A673 (cell line): ENCODE measurements around the gene N4BP2. TPM values are rescaled to one million over a fixed set of nuclear protein-coding genes. Genes with fewer than 3 reads are reported as not detected.

ENCODE experiments used
- BruUV-seq: library from RNA; stranded (reverse); fragments of 400-500 nt; replicated peaks from 2 replicates; lab custom pipeline; 2021; lab: Mats Ljungman, UMichigan
- CTCF ChIA-PET: fragments of 300-600 bp; sonication (Branson Sonifier 250); formaldehyde crosslinking; loops from one replicate; lab custom pipeline; 2022; ENCODE audit warnings: antibody characterized with exemption; lab: Charles Lee
- POLR2A ChIA-PET: fragments of 300-600 bp; sonication (Branson Sonifier 250); formaldehyde crosslinking; loops from one replicate; lab custom pipeline; 2022; ENCODE audit warnings: antibody characterized with exemption; ENCODE audit not compliant: low non-redundant PET; lab: Charles Lee
- DNase-seq: peaks from one replicate; pipeline ENCODE4 v3.0.0-alpha.2; 2015; ENCODE audit warnings: low spot score
- H3K27ac ChIP-seq: fragments of 200-600 bp; sonication (generic); 2 replicates; pipeline ENCODE4 v1.5.1; 2016; ENCODE audit warnings: mixed run types, low read depth, mild to moderate bottlenecking, mixed read lengths, antibody characterized with exemption, low read length; ENCODE audit not compliant: poor library complexity, severe bottlenecking
- H3K27me3 ChIP-seq: fragments of 200-600 bp; sonication (generic); replicated peaks from 2 replicates; pipeline ENCODE4 v1.6.1; 2017; ENCODE audit warnings: mixed run types, low read depth, mild to moderate bottlenecking, mixed read lengths, antibody characterized with exemption, low read length; ENCODE audit not compliant: insufficient read depth, poor library complexity
- H3K36me3 ChIP-seq: fragments of 200-600 bp; sonication (generic); 2 replicates; pipeline ENCODE4 v1.6.1; 2016; ENCODE audit warnings: mixed run types, mild to moderate bottlenecking, mixed read lengths, antibody characterized with exemption, low read length; ENCODE audit not compliant: insufficient read depth, poor library complexity, severe bottlenecking
- H3K4me1 ChIP-seq: fragments of 200-600 bp; sonication (generic); 2 replicates; pipeline ENCODE4 v1.6.1; 2017; ENCODE audit warnings: mixed run types, mild to moderate bottlenecking, mixed read lengths, antibody characterized with exemption, low read length; ENCODE audit not compliant: insufficient read depth, poor library complexity, severe bottlenecking
- H3K4me3 ChIP-seq: fragments of 200-600 bp; sonication (generic); 2 replicates; pipeline ENCODE4 v1.5.1; 2016; ENCODE audit warnings: low read depth, mixed run types, mild to moderate bottlenecking, mixed read lengths, low read length; ENCODE audit not compliant: poor library complexity, severe bottlenecking
- H3K9me3 ChIP-seq: fragments of 200-600 bp; sonication (generic); 2 replicates; pipeline ENCODE4 v1.6.1; 2016; ENCODE audit warnings: mixed run types, low read depth, mild to moderate bottlenecking, mixed read lengths, antibody characterized with exemption, low read length; ENCODE audit not compliant: poor library complexity, severe bottlenecking
- EZH2 ChIP-seq: fragments of 200-600 bp; sonication (generic); IDR thresholded peaks from 2 replicates; pipeline ENCODE4 v1.6.1; 2017; ENCODE audit warnings: borderline replicate concordance, low read depth, mild to moderate bottlenecking, mixed read lengths, antibody characterized with exemption, low read length; ENCODE audit not compliant: poor library complexity, severe bottlenecking
- intact Hi-C: fragments of 100-400 bp; cut with micrococcal nuclease; formaldehyde crosslinking; loops from one replicate; pipeline ENCODE4 v1.10.0; 2022; ENCODE audit not compliant: unreplicated experiment
- total RNA-seq: library from RNA; stranded (reverse); gene quantifications from 2 replicates; pipeline ENCODE4 v1.2.3, GENCODE V29; 2021
- TF ChIP-seq, protein P1 (sequence below): fragments of 300-800, 200-600 bp; sonication (generic); conservative IDR thresholded peaks from 2 replicates; pipeline ENCODE4 v1.5.1; 2017; ENCODE audit warnings: low read depth, mild to moderate bottlenecking, antibody characterized with exemption, low read length, moderate library complexity, mixed read lengths

N4BP2 gene
- total RNA-seq, 1 experiment from 2014 or later: 21.3 TPM

DNA sequence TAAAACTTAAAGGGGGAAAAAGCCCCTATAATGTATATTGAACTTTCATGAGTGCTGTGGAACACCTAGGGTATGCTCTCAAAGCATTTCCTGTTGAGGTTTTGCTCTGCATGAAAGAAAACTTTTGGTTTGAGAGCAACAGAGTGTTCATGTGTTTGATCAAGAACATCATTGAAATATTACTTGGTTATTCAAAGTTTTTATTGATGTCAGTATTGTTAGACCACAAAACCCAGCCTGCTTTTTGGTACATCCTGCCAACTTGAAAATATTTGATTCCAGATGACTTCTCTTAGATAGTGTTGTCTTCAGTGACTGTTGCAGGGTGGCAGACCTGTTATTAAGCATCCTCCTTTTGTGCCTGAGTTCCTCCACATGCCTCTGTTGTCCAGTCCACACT, 68.0 kb downstream of the N4BP2 start:
- peaks cover 26% of the 10 kb centered on the region for H3K4me1 ChIP-seq
- H3K9me3 ChIP-seq: no peaks in the 10 kb centered on the region
- ChIA-PET CTCF (no interaction called here), POLR2A (no interaction called here)
- TF ChIP-seq EZH2: no peak
- TF ChIP-seq, protein P1, sequence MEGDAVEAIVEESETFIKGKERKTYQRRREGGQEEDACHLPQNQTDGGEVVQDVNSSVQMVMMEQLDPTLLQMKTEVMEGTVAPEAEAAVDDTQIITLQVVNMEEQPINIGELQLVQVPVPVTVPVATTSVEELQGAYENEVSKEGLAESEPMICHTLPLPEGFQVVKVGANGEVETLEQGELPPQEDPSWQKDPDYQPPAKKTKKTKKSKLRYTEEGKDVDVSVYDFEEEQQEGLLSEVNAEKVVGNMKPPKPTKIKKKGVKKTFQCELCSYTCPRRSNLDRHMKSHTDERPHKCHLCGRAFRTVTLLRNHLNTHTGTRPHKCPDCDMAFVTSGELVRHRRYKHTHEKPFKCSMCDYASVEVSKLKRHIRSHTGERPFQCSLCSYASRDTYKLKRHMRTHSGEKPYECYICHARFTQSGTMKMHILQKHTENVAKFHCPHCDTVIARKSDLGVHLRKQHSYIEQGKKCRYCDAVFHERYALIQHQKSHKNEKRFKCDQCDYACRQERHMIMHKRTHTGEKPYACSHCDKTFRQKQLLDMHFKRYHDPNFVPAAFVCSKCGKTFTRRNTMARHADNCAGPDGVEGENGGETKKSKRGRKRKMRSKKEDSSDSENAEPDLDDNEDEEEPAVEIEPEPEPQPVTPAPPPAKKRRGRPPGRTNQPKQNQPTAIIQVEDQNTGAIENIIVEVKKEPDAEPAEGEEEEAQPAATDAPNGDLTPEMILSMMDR: no peak
- peaks cover 3% of the 10 kb centered on the region for H3K36me3 ChIP-seq
- no peak overlapping the region for H3K4me3 ChIP-seq
- intact Hi-C loops: no loop called here
- H3K27me3 ChIP-seq: no peaks in the 10 kb centered on the region
- BruUV-seq: no TSS peak
- no peak overlapping the region for H3K27ac ChIP-seq
- no peak for DNase-seq

DNA sequence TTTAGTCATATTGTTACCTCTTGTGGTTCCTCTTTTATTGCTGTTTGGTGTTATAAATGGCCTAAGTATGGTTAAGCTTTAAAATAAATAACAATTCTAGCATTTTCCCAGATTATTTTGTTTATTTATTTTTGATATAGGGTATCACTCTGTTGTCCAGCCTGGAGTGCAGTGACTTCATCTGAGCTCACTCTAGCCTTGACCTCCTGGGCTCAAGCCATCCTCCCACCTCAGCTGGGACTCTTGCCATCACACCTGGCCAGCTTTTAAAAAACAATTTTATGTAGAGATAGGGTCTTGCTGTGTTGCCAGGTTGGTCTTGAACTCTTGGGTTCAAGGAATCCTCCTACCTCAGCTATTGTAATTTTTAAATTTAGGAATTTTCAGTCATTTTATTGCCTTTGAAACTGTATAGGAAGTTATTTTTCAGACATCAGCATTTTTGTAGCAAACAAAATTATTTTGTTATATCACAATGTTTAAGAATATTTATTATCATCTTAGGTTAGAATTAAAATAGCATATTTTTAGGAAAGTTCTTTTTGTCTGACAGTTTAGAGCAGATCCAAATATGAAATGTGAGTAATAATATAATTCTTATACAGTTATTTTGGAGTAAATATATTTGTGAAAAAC, 73.9 kb downstream of the N4BP2 start:
- Histone ChIP-seq H3K27me3 (no peaks in the 10 kb centered on the region), H3K27ac (no peak overlapping the region), H3K4me3 (no peak overlapping the region), H3K4me1 (no peaks in the 10 kb centered on the region), H3K36me3 (peaks cover 5% of the 10 kb centered on the region), H3K9me3 (no peaks in the 10 kb centered on the region)
- no peak for DNase-seq
- TF ChIP-seq EZH2: no peak
- ChIA-PET POLR2A (no interaction called here), CTCF (no interaction called here)
- no TSS peak for BruUV-seq
- intact Hi-C loops: no loop called here

DNA sequence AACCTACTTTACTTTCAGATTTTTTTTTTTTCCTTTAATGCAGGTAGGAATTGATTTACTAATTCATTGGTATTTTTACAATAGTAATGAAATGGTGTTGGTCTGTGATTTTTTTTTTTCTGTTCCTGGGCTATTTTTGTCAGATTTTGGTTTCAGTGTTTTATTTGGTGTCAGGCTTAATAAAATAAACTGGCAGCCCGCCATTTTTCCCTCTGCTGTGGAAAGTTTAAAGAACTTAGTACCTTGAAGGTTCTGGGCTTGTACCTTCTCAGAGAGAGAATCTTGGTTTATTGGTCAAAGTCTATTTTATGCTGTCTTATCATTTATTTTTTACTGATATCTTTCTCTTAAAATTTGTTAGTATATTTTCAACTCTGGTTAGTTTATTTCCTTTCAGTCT, 76.2 kb downstream of the N4BP2 start:
- ChIA-PET CTCF (no interaction called here), POLR2A (no interaction called here)
- Histone ChIP-seq H3K36me3 (peaks cover 12% of the 10 kb centered on the region), H3K27me3 (no peaks in the 10 kb centered on the region), H3K9me3 (no peaks in the 10 kb centered on the region), H3K4me3 (no peak overlapping the region), H3K27ac (no peak overlapping the region), H3K4me1 (no peaks in the 10 kb centered on the region)
- BruUV-seq: no TSS peak
- intact Hi-C loops: no loop called here
- DNase-seq: no peak
- TF ChIP-seq EZH2: no peak
- TF ChIP-seq, protein P1: no peak
